ENCODE data around the gene LHPP. TPM values are rescaled to one million over a fixed set of nuclear protein-coding genes. Genes with fewer than 3 reads are reported as not detected.

Gene LHPP
- total RNA-seq, 1 donor from 2014 or later, result 8.8 TPM

DNA sequence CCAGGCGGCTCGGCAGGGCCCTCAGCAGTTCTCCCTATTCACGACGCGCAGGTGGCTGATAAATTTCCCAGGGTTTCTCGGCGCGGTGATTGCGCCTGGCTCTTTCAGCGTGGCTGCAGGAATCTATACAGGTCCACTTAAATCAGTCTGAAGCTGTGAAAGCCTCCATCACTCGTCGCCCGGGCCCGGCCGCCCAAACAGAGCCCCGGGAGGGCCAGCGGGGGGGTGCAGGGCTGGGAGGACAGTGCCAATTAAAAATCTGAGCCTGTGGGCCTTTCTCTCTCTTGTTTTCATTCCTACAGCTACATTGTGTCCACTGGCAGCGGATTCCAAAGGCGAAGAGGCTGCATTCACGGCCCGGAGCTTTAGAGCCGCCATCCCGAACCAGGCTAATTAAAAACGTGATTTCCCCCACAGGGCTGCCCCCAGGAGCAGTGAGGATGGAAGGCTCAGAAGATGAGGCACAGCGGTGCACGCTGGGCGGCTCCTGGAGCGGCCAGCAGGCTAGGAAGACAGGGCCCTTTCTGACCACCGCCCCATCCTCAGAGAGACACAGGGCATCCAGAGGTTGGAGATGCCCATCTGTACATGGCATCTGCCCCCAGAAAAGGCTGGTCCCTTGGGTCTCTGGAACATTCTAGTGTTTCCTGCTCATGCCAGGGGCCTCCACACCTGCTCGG is 181.8 kb downstream of the LHPP start:
- Mint-ChIP-seq H3K27me3 (ENCODE audit: low read depth) (no peaks in the 10 kb centered on the region), H3K9me3 (no peaks in the 10 kb centered on the region), H3K27ac (ENCODE audit: unreplicated experiment) (no peak overlapping the region), H3K4me3 (peak overlapping the region; percentile 25), H3K36me3 (ENCODE audit: low read depth) (no peaks in the 10 kb centered on the region), H3K4me1 (peaks cover 54% of the 10 kb centered on the region)
- TF ChIP-seq, protein P1, sequence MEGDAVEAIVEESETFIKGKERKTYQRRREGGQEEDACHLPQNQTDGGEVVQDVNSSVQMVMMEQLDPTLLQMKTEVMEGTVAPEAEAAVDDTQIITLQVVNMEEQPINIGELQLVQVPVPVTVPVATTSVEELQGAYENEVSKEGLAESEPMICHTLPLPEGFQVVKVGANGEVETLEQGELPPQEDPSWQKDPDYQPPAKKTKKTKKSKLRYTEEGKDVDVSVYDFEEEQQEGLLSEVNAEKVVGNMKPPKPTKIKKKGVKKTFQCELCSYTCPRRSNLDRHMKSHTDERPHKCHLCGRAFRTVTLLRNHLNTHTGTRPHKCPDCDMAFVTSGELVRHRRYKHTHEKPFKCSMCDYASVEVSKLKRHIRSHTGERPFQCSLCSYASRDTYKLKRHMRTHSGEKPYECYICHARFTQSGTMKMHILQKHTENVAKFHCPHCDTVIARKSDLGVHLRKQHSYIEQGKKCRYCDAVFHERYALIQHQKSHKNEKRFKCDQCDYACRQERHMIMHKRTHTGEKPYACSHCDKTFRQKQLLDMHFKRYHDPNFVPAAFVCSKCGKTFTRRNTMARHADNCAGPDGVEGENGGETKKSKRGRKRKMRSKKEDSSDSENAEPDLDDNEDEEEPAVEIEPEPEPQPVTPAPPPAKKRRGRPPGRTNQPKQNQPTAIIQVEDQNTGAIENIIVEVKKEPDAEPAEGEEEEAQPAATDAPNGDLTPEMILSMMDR (conservative IDR thresholded peaks at IDR 0.05), result no peak
- no peak for DNase-seq (ENCODE audit: low read depth, low spot score)

DNA sequence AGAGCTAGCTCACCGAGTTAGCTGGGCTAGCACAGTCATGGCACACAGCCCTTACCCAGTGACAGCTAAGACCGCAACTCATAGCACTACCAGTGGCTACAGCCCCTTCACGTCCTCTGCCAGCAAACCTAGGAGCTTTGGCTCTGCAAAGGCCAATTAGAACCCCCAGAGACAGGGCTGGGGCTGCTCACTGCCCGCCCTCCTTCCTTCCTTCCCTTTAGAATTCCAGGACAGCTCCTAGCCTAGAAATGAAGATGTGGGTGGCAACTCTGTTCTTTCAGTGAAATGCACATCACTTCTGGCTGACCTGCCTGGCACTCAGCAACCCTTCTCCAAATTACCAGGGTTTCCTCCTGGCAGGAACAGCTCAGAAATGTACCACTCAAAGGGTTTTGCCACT is 182.6 kb downstream of the LHPP start:
- Mint-ChIP-seq H3K4me1 (peaks cover 54% of the 10 kb centered on the region), H3K27me3 (ENCODE audit: low read depth) (no peaks in the 10 kb centered on the region), H3K36me3 (ENCODE audit: low read depth) (no peaks in the 10 kb centered on the region), H3K27ac (ENCODE audit: unreplicated experiment) (no peak overlapping the region), H3K4me3 (no peak overlapping the region), H3K9me3 (no peaks in the 10 kb centered on the region)
- TF ChIP-seq, protein P1 (conservative IDR thresholded peaks at IDR 0.05), result no peak
- DNase-seq (ENCODE audit: low read depth, low spot score), result no peak

DNA sequence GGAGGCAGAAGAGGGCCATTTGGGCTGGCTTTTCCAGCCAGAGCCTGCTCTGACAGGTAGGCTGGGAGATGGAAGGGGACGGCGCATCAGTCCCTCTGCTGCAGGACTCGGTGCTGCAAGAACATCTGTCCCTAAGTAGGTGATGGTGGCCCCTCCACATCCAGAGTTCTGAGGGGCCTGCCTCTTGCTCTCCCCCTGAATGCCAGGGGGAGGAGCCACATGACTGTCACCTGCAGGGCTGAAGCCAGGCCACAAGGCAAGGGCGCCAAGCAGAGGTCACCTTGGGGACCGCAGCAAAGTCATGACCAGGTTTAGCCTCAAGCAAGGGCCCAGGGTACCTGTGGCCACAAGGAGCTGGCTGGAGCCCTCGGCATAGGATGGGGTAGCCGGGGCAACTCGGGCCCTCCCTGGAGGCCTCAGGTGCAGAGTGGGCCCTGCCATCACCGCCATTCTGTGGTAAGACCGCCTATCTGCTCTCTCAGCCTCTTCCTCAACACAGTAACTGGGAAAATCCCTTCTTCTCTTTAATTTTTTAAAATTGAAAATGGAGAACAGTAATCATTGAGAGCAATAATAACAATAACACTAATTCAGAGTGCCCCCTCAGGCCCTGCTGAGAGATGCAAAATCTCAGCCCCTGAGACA is 183.3 kb downstream of the LHPP start:
- TF ChIP-seq, protein P1 (conservative IDR thresholded peaks at IDR 0.05), result no peak
- Mint-ChIP-seq H3K27ac (ENCODE audit: unreplicated experiment) (no peak overlapping the region), H3K4me3 (no peak overlapping the region), H3K4me1 (peaks cover 51% of the 10 kb centered on the region), H3K36me3 (ENCODE audit: low read depth) (no peaks in the 10 kb centered on the region), H3K9me3 (no peaks in the 10 kb centered on the region), H3K27me3 (ENCODE audit: low read depth) (no peaks in the 10 kb centered on the region)
- DNase-seq (ENCODE audit: low read depth, low spot score), result no peak

- H3K9me3 Mint-ChIP-seq, result no peaks in the 10 kb centered on the region
- no peak for DNase-seq (ENCODE audit: low read depth, low spot score)
- H3K36me3 Mint-ChIP-seq (ENCODE audit: low read depth), result no peaks in the 10 kb centered on the region
- H3K4me3 Mint-ChIP-seq, result no peak overlapping the region
- no peak overlapping the region for H3K27ac Mint-ChIP-seq (ENCODE audit: unreplicated experiment)
- peaks cover 46% of the 10 kb centered on the region for H3K4me1 Mint-ChIP-seq
- TF ChIP-seq, protein P1 (conservative IDR thresholded peaks at IDR 0.05), result no peak
- no peaks in the 10 kb centered on the region for H3K27me3 Mint-ChIP-seq (ENCODE audit: low read depth)
Observed at GRCh38 chr10:124645467-124646095, 184.0 kb downstream of the LHPP start.

DNA sequence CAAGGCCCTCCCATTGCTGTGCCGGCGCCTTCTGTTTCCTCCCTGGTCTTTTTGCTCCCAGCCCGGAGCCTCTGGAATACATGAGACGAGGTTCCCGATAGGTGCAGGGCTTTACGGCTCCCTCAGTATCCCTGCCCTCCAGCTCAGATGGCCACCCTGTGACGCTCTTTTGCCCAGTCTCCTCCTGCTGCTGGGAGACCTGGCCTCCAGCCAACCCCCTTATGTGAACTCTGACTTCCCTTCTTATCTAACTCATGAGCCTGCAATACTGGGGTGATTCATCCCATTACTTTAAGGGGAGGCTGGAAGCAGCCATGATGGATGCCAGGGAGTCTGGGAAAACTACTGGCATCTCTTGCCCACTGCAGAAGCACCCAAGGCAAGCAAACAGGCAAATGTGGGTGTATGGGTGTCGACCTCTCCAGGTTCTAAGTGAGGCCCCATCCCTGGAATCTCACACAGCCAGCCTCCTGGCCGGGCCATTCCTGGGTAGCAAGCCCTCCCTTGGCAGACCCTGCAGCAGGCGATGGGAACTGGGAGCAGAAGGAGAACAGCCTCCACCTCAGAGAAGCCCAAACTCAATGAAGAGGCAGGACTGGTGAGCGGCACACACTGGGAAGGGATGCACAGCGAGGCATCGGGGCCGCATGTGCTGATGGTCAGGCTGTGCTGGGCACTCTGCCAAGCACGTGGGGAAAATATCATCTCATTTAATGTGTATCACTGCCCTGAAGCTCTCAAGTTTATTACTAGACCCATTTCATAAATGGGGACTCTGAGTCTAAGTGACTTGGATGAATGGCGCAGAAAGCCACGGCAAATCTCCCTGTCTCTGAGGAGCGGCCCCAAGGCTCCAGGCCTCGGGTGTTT is 185.1 kb downstream of the LHPP start:
- Mint-ChIP-seq H3K4me3 (no peak overlapping the region), H3K27me3 (ENCODE audit: low read depth) (no peaks in the 10 kb centered on the region), H3K4me1 (peaks cover 39% of the 10 kb centered on the region), H3K27ac (ENCODE audit: unreplicated experiment) (no peak overlapping the region), H3K36me3 (ENCODE audit: low read depth) (no peaks in the 10 kb centered on the region), H3K9me3 (no peaks in the 10 kb centered on the region)
- TF ChIP-seq, protein P1 (conservative IDR thresholded peaks at IDR 0.05), result no peak
- no peak for DNase-seq (ENCODE audit: low read depth, low spot score)

Data from neural crest cell (in vitro differentiated cells).